NCI-H187 treated with DMSO at 0.1 percent for 48 hours (cell line): ENCODE data around the gene PAPSS1.
"Not testable (repeated sequence)": the region's sequence is repeated elsewhere in the genome, so short reads cannot be mapped to it uniquely, and the experiment has no call there.

Source experiments
- DNase-seq: peaks from one replicate; lab custom pipeline; 2025; lab: John Stamatoyannopoulos, UW

PAPSS1 gene

DNA sequence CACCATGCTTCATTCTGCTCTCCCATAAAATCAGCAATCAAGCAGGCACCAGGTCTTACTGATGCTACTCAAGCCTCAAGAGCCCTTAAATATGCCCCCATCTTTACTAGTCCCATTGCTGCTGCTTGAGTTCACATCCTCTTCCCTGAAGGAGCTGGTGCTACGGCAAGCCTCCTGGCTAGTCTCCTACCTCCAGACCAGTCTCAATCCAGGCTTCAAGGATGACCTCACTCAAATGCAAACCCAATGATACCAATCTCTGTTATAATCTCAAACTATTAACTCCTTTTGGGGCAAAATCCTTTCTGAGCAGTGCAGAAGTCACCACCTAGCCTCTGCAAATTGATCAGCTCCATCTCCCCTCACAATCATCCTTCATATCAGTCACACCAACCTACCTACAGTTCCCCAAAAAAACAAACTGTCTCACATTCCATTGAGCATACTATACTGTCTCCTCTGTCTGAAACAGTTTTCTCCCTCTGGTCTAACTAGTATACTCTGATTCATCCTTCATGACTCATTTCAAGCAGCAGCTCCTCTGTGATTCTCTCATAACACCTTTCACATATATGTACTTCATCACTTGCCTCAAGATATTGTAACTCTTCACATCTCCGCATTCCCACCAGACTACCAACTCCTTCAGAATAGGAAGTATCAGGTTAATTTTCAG is 30.0 kb downstream of the PAPSS1 start:
- no peak for DNase-seq

DNA sequence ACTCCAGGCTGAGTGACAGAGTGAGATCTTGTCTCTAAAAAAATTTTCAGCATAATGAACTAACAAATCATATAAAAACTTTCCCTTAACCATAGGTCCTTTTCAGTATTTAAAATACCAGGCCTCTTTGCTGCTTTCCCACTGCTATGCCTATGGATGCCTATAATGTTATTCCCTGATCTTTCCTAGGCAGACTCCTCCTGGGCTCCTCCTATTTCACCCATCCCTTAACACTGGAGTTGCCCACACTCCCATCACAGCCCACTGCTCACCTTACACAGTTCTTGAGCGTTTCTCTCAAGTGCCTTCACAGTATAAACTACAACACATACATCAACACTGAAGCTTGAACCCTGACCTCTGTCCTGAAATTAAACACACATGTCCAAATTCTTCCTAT is 31.6 kb downstream of the PAPSS1 start:
- no peak for DNase-seq

DNA sequence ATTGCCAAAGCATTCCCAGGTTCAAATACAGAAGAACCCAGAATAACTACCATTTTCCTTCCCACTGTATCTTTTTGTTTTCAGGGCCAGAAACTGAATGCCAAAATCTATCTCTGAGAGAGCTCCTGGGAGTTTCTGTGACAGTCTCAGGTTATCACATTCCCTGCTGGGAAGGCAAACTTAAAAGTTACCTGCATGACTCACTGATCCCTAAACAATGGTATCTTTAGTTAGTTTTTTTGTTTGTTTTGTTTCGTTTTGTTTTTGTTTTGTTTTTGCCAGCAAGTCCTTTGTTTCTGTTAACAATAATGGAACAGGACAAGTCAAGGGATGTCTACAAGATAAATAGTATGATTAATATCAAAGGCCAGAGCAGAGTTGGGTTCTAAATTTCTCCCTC is 34.3 kb downstream of the PAPSS1 start:
- DNase-seq = no peak

DNA sequence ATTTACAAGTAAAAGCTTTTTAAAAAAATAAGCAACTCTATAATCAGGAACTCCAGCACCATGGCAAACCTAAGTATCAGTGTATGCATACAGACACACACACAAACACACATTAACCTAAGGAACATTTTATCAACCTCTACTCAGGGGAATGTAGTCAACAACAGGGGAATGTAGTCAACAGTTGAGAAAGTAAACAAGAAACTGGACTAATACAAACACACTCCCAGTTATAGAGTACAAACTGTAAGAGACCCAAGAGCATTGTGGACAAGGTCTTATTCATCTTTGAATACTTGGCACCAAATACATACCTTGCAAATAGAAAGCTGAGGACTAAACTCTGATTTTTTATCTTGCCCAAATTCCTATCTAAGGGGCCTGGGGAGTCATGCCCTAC is 36.2 kb downstream of the PAPSS1 start:
- DNase-seq = no peak

DNA sequence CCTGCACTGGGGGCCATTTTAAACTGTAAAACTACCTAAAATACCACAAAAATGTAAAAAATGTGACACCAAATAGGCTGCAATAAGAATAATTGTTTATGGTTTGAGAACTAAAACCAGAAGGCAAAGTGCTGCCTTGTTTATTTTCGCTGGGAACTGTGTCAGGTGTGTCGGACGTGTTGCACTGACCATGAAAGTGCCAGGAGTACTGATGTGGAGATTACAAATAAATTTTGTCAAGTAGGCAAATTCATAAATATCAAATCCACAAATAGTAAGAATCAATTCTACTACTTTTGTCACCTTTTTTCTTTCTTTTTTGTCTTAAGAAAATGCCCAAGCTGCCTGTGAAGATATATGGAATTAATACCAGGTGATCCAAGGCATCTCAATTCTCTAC is 37.7 kb downstream of the PAPSS1 start:
- DNase-seq = no peak

DNA sequence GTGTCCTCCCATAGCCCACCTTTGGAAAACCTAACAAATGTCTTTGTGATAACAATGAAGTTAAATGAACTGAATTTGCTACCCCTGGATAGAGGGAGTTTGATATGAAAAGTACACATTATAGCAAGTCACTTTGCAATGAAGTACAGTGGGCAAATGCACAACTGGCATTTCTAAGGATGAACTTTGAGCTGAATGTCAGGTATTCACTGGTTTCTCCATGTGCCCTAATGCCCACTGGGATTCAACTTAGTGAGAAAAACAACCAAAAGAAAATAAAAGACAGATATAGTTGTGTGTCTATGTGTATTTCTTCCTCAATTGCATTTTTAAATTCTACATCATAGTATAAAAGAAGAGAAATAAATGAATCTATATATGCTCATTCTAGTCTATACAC is 51.0 kb downstream of the PAPSS1 start:
- no peak for DNase-seq

DNA sequence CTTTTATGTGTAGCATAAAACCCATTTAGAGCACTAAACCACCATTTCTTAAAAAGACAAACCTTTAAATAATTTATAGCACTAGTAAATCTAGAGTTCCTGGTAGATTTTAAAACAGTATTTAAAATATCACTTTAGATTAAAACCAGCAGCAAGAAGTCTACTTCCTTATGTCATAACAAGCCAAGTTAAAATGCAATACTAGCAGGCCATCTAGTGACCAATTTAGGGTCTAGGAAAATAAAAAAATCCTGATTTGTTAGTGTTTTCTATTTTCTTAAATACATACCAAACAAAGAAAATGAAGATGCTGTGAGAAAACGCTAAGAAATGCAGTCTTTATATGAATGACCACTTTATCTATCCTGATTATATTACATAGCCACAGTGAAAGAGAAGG is 53.9 kb downstream of the PAPSS1 start:
- DNase-seq = no peak

DNA sequence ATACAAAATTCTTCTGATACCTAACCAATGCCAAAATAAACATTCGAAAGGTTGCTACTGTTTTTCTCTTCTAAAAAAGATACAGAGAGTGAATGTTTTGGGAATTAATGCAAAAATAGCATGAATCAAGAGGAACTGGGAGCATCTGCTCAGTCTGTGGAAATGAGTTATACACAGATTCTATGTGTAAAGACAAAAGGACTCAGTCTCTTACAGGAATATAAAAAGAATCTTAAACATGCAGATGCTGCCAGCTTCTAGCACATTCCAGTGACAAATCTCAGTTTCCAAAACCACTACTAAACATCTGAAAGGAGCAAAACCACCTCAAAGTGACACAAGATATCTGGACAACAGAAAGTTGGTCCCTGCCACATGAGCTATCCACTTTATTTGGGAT is 55.0 kb downstream of the PAPSS1 start:
- DNase-seq = no peak

DNA sequence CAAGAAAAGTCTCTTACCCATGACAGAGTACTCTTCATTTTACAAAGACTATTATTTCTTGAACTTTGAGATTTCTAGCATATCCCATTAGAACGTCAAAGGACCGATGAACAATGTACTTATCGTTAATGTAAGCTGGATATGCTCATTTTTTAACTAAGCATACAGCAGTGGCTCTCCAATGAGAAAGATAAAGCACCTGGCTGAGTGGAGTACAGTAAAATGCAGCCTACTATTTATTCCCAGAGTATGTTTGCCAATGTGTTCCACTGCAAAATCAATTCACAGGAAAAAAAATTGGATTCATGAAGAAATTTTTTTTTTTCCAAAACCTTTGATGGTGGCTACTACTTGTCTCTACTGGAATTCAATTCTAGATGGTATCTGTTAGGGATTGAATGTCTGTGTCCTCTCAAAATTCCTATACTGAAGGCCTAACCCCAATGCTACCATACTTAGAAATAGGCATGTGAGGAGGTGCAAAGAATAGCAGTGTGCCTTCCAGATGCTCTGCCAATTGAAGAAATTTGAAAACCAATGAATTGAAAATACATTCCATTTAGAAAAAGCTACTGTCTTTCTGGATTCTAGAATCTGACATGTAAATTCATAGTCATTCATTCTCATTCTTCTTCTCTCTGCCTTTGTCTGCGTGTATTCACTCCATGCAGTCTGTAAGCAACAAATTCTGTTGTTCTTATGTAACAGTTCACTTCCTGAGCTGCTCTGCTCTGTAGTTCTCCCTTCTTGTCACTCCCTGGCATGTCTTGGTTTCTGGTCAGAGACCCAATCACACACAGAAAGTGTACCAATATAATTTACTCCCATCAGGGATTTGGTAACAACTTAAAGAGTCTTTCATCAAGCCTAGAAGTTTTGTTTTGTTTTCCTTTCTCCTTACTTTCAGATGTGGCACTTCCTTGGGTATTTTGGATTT is 61.4 kb downstream of the PAPSS1 start:
- no peak for DNase-seq

DNA sequence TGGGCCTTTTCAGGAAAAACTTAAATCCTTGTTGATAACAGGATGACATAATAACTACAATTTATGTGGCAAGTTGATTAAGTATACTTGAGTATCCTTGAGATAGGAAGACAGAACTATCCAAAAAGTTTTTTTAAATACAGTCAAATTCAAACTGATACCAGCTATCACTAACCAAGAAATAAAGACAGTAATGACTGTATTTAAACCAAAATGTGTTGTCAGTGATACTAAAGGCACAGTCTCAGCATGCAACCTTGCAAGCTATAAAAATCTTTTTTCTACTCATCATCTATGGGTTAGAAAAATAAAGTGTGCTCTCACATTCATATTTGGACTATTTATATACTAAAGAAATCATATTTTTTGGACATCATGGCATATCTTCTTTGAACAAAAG is 64.7 kb downstream of the PAPSS1 start:
- DNase-seq = no peak

DNA sequence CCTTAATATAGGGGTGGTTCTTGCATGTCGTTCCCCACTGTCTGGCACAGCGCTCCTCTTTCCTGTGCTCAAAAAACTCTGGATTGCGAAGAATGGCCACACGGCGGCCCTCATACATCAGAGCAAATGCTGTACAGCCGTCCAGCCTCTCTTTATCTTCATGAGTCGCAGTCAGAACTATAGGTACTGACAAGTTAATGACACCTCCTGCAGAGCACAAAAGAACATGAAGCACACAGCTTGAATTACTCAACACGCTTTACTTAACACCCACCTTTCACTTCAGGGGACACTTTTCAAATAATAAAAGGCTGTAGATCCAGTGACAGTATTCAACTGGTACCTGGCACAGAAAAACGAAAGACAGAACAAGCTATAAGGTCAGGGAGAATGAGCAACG is 65.3 kb downstream of the PAPSS1 start:
- no peak for DNase-seq

DNA sequence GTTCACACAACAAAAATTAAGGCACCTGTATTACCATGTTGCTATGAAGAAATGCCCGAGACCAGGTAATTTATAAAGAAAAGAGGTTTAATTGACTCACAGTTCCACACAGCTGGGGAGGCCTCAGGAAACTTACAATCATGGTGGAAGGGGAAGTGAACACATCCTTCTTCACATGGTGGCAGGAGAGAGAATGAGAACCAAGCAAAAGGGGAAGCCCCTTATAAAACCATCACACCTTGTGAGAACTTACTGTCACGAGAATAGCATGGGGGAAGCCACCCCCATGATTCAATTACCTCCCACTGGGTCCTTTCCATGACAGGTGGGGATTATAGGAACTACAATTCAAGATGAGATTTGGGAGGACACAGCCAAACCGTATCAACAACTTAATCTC is 68.6 kb downstream of the PAPSS1 start:
- DNase-seq = not testable (repeated sequence)

DNA sequence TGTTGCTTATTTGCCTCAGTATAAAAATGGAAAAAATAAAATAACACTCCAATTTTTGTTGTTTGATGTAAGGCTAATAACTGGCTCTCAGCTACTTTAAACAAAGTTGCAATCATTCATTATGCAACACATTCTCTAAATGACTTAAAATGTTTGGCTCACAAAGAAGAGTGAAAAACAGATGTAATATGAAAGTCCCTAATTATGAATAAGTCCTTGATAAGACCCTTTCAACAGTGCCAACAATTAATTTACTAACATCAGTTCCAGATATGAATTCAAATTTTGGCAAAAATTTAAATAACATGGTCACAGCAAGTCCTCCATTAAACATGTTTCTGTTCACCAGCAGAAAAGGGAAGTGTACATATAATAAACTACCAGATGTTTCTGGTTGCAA is 69.8 kb downstream of the PAPSS1 start:
- no peak for DNase-seq

DNA sequence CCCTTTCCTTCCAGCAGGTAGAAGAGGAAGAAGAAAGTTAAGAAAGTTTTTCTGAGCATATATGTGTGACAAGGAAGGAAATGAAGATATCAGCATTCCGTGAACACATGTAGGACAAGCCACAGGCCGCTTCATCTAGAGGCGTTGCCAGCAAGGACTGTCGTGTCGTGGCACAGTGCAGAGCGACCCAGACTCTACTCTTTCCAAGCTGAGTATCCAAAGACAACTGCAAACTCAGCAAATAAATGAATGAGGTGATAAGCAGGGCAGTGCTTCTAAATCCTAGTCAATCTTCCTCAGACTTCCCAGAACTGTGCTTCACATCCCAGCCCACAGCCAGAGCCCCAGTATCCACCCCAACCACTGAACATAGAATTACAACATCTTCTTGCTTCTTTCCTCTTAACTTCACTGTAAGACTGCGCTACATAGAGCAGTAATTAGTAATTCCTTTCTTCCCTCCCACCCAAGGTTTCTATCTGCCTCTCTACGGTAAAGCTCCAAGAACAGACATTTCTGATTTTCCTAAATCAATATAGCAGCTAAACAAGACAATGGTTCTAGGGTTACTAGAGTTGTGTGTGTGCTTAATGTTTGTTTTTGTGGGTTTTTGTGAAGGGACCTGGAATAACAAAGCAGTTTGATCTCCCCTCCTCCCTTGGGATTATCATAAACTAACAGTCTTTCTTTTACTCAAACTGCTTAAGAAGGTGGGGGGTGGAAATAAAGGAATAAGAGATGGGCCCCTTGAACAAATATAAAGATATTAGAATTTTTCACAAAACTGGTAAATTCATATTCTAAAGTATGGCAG is 71.6 kb downstream of the PAPSS1 start:
- no peak for DNase-seq

DNA sequence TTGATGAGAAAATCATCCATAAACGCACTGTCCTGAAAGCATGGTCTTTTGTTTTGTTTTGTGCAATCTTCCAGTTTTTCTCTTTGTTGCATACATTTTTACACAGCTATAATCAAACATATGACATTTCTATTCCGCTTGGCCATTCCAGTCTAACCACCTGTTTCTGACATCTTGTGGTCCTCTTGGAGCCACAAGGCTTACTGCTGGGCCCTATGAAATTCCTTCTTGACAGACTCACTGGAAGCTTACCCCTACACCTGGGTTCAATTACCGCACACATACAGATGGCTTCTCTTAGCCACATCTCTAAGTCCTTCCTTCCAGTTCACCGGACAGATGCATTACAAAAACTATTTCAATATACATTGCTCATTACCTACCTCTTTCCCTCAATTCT is 72.4 kb downstream of the PAPSS1 start:
- DNase-seq = no peak

DNA sequence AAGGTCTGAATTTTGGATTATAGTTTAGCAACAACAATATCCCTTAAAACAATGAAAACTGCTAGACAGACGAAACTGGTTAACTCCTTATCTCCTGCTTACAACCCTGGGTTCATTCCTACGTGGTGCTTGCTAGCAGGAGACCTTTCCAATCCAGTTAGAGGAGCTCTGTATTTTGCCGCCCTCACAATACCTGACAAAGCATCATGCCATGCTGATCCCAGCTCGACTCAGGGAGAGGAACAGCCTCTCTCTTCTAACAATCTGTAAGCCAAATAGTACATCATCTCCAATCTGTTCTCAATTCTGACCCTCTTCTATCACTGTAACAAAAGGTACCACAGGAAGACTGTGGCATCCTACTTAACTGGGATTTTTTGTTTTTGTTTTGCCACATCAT is 74.4 kb downstream of the PAPSS1 start:
- DNase-seq = no peak

DNA sequence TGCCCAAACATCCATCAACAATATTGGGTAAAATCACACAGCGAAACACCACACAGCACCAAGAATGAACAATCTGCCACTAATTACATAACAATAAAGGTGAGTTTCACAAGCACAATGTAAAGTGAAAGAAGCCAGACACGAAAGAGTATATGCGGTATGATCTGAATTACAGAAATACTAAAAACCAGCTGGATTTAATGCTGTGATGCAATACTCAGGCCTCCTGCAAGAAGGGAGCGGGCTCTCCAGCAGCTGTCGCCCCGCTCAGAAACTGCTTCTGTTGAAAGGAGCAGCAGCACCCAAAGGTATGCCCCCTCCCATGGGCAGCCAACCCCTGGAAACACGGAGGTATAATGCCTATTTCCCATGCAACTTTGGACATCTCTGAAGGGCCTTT is 77.0 kb downstream of the PAPSS1 start:
- no peak for DNase-seq

DNA sequence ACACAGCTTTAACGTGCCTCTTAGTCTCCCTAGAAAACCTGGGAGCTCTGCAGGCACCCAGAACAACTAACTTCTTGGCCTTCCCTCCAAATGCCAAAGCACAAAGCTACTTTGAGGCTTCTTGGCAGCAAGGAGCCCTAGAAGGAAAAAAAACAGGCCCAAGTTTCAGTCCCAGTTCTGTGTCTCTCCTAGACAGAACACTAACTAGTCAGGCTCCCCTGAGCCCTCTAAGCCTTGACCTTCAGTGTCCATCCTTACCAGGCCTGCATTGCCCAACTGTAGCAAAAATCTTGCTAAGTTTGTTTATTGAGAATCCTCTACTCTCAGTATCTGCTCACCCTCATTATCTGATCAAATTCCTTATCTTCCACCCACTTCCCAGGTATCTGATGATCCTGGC is 79.2 kb downstream of the PAPSS1 start:
- DNase-seq = no peak

DNA sequence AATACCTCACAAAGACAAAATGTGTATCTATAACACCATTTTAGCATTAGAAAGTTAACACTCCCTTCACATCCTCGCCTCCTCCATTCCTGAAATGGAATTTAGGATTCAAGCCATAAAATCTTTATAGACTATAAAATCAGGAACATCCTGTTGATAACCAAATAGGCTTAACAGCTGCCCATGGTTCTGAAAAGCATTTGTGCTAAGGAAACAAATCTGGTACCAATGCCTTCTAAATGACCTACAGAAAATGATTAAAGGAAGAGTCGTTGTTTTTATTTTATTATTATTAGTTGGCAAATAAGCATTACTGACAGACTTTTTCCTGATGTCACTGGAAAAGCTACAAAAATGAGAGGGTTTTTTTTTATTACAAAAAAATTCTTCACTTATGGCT is 79.8 kb downstream of the PAPSS1 start:
- DNase-seq = no peak

DNA sequence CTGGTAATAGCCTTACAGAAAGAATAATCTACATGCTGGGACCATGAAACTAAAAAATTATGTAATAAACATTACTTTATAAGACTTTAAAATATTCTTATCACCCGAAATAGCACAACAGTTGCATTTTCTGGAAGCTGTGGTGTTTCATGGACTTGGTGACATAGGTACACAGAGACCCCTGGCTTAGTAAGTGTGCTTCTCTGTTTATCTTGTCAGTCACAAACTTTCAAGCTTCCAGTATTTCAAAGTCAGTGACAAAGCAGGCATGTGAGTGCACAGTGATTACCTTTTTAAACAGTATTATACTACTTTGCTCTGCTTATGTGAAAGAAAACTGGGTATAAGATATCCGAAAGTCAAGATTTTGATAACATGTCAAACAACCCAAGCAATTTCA is 84.3 kb downstream of the PAPSS1 start:
- no peak for DNase-seq

DNA sequence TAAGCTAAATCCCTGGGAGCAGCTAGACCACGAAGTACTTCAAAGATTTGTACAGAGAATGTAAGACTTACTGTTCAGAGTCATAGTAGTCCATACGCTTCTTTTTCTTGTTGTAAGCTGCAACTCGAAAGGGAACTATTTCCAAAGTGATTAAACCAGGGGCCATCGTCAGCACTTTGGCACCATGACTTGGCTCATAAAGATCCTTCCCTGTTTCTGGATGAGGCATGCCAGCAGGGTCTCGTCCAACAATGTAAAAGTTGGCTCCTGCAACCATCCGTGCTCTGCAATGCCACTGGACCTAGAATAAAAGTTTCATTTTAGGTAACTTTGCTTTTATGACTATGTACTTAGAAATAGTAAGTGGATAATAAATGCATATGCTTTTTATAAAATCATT is 88.5 kb downstream of the PAPSS1 start:
- no peak for DNase-seq

DNA sequence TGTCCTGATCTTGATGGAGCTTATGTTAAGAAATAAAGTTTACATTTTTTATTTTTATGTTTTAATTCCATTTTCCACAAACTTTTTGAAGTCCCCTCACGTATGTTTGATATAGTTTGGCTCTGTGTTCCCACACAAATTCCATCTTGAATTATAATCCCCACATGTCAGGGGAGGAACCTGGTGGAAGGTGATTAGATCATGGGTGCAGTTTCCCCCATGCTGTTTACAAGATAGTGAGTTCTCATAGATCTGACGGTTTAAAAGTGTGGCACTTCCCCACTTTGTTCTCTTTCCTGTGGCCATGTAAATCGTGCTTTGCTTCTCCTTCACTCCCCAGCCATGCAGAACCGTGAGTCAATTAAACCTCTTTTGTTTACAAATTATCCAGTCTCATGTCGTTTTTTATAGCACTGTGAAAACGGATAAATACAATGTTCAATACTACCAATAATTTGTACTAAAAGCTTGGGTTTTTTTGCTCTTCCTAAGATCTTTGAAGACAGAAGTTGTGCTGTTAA is 89.8 kb downstream of the PAPSS1 start:
- no peak for DNase-seq

DNA sequence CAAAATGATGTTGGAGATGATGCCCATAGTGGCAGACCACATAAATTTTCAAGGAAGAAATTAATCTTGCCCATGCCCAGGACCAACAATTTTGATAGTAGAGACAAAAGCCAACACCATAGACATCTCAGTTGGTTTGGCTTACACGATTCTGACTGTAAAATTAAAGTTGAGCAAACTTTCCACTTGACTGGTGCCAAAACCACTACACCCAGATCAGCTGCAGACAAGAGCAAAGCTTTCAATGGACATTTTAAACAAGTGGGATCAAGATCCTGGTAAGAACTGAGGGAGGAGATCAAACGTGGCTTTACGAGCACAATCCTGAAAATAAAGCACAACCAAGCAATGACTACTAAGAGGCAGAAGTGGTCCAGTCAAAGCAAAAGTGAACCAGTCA is 90.7 kb downstream of the PAPSS1 start:
- no peak for DNase-seq
